K562 treated with DMSO at 1 percent for 12 hours (cell line): ENCODE measurements around the gene HYDIN. TPM values are rescaled to one million over a fixed set of nuclear protein-coding genes. Genes with fewer than 3 reads are reported as not detected.

ENCODE experiments used
- total RNA-seq: library from RNA; unstranded; fragments of 300-600 nt; gene quantifications from 2 replicates; pipeline ENCODE4 v1.2.3, GENCODE V29; 2022; ENCODE audit not compliant: insufficient read depth

The HYDIN gene
- 0.22 TPM in 1 of 2 replicates, not detected in the other for total RNA-seq

DNA sequence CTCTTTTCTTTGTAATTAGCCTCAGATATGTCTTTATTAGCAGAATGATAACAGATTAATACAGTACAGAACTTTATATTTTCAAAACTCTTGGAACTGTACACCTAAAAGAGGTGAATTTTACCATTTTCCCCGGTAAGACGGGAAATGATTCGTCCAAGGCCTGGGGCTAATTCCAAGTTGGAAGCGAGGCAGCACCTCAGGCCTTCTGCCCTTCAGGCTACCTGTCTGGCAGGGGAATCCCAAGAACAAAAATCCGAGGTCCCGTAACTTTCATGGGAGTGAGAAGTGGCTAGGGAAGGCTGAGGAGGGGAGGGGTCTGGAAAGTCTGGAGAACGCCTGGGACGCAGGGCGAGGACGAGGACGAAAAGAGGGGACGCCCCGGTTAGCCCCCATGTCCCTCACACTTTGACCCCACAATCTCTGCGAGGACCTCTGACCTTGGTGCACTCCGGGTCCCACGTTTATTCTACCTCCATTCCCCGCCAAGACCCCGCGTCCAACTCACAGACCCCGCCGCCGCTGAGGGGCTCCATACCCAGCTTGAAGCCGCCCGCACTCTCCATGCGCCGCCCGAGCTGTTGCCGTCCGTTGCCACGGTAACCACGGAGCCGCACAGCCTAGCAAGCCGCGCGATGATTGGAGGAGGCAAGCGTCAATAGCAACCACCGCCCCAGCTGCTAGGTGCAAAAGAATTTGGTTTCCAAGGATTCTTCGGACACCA, at the start of gene HYDIN:
TSS of gene HYDIN (minus strand) at position 601 of the 724 bp plus-strand sequence. CDS start 43,827 bp downstream, outside the sequence.

DNA sequence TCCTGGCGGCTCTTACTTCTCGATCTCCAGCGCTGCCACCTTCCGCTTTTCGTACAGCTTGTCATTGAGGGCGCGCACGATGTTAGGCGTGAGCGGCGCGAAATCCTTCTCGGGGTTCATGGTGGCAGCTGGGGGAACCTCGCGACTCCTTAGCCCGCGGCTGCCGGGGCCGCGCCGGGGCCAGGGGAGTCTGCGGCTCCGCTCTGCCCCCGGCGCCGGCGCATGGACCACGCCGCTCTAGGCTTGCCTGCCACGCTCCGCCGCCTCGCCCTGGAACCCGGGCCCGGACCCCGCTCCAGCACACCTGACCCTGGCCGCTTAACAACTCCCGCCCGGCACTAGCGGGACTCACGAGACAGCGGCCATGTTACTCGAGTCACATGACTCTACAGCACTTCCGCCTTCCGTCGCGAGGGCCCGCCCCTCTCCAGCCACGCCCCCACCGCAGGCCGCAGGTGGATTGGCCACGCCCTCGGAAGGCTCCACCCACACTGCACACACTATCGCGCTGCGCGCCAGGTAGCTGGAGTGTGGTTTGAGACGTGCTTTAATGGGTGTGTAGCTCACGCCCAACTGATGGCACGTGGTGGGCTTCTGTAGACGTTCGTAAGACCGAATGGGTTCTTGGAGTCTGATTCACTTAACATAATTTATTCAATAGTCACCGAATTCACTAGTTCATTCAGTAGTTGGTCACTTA, 429.6 kb downstream of the HYDIN start, which contains the start of gene VAC14:
TSS of gene VAC14 (minus strand) at position 378 of the 700 bp plus-strand sequence. CDS start at position 120, 258 bp downstream.

Other genes with a start within 250 kb of the HYDIN start
- gene CMTR2, start 58.7 kb upstream of the HYDIN start, total RNA-seq, result 5.0 and 21.2 TPM in 2 replicates
- not detected in 2 replicates for gene CALB2, start 128.0 kb upstream of the HYDIN start, total RNA-seq
- not detected in 2 replicates for gene TLE7, start 211.3 kb upstream of the HYDIN start, total RNA-seq
- 2.4 and 7.2 TPM in 2 replicates for gene ZNF23, start 231.5 kb upstream of the HYDIN start, total RNA-seq